A673 (cell line): Measurements from ENCODE around the gene TRMT61A. TPM values are rescaled to one million over a fixed set of nuclear protein-coding genes. Genes with fewer than 3 reads are reported as not detected.
"Not testable (repeated sequence)": the region's sequence is repeated elsewhere in the genome, so short reads cannot be mapped to it uniquely, and the experiment has no call there.

ENCODE experiments used
- BruUV-seq: library from RNA; stranded (reverse); fragments of 400-500 nt; replicated peaks from 2 replicates; lab custom pipeline; 2021; lab: Mats Ljungman, UMichigan
- CTCF ChIA-PET: fragments of 300-600 bp; sonication (Branson Sonifier 250); formaldehyde crosslinking; loops from one replicate; lab custom pipeline; 2022; ENCODE audit warnings: antibody characterized with exemption; lab: Charles Lee
- POLR2A ChIA-PET: fragments of 300-600 bp; sonication (Branson Sonifier 250); formaldehyde crosslinking; loops from one replicate; lab custom pipeline; 2022; ENCODE audit warnings: antibody characterized with exemption; ENCODE audit not compliant: low non-redundant PET; lab: Charles Lee
- DNase-seq: peaks from one replicate; pipeline ENCODE4 v3.0.0-alpha.2; 2015; ENCODE audit warnings: low spot score
- H3K27ac ChIP-seq: fragments of 200-600 bp; sonication (generic); 2 replicates; pipeline ENCODE4 v1.5.1; 2016; ENCODE audit warnings: mixed run types, low read depth, mild to moderate bottlenecking, mixed read lengths, antibody characterized with exemption, low read length; ENCODE audit not compliant: poor library complexity, severe bottlenecking
- H3K27me3 ChIP-seq: fragments of 200-600 bp; sonication (generic); replicated peaks from 2 replicates; pipeline ENCODE4 v1.6.1; 2017; ENCODE audit warnings: mixed run types, low read depth, mild to moderate bottlenecking, mixed read lengths, antibody characterized with exemption, low read length; ENCODE audit not compliant: insufficient read depth, poor library complexity
- H3K36me3 ChIP-seq: fragments of 200-600 bp; sonication (generic); 2 replicates; pipeline ENCODE4 v1.6.1; 2016; ENCODE audit warnings: mixed run types, mild to moderate bottlenecking, mixed read lengths, antibody characterized with exemption, low read length; ENCODE audit not compliant: insufficient read depth, poor library complexity, severe bottlenecking
- H3K4me1 ChIP-seq: fragments of 200-600 bp; sonication (generic); 2 replicates; pipeline ENCODE4 v1.6.1; 2017; ENCODE audit warnings: mixed run types, mild to moderate bottlenecking, mixed read lengths, antibody characterized with exemption, low read length; ENCODE audit not compliant: insufficient read depth, poor library complexity, severe bottlenecking
- H3K4me3 ChIP-seq: fragments of 200-600 bp; sonication (generic); 2 replicates; pipeline ENCODE4 v1.5.1; 2016; ENCODE audit warnings: low read depth, mixed run types, mild to moderate bottlenecking, mixed read lengths, low read length; ENCODE audit not compliant: poor library complexity, severe bottlenecking
- H3K9me3 ChIP-seq: fragments of 200-600 bp; sonication (generic); 2 replicates; pipeline ENCODE4 v1.6.1; 2016; ENCODE audit warnings: mixed run types, low read depth, mild to moderate bottlenecking, mixed read lengths, antibody characterized with exemption, low read length; ENCODE audit not compliant: poor library complexity, severe bottlenecking
- EZH2 ChIP-seq: fragments of 200-600 bp; sonication (generic); IDR thresholded peaks from 2 replicates; pipeline ENCODE4 v1.6.1; 2017; ENCODE audit warnings: borderline replicate concordance, low read depth, mild to moderate bottlenecking, mixed read lengths, antibody characterized with exemption, low read length; ENCODE audit not compliant: poor library complexity, severe bottlenecking
- intact Hi-C: fragments of 100-400 bp; cut with micrococcal nuclease; formaldehyde crosslinking; loops from one replicate; pipeline ENCODE4 v1.10.0; 2022; ENCODE audit not compliant: unreplicated experiment
- total RNA-seq: library from RNA; stranded (reverse); gene quantifications from 2 replicates; pipeline ENCODE4 v1.2.3, GENCODE V29; 2021
- TF ChIP-seq, protein P1 (sequence below): fragments of 300-800, 200-600 bp; sonication (generic); conservative IDR thresholded peaks from 2 replicates; pipeline ENCODE4 v1.5.1; 2017; ENCODE audit warnings: low read depth, mild to moderate bottlenecking, antibody characterized with exemption, low read length, moderate library complexity, mixed read lengths

The TRMT61A gene
- total RNA-seq, 1 experiment from 2014 or later, result 23.6 TPM

GRCh38 chr14:103508521-103509329, 20.3 kb upstream of the TRMT61A start:
- no peaks in the 10 kb centered on the region for H3K9me3 ChIP-seq
- DNase-seq, result no peak
- no TSS peak for BruUV-seq
- peaks cover 12% of the 10 kb centered on the region for H3K4me1 ChIP-seq
- POLR2A ChIA-PET, result interaction anchor here (0.7 kb wide), 1 partner anchor 80 kb away, joined by 3 read pairs; no protein-coding TSS in a partner anchor
- no peak for TF ChIP-seq EZH2
- TF ChIP-seq, protein P1, sequence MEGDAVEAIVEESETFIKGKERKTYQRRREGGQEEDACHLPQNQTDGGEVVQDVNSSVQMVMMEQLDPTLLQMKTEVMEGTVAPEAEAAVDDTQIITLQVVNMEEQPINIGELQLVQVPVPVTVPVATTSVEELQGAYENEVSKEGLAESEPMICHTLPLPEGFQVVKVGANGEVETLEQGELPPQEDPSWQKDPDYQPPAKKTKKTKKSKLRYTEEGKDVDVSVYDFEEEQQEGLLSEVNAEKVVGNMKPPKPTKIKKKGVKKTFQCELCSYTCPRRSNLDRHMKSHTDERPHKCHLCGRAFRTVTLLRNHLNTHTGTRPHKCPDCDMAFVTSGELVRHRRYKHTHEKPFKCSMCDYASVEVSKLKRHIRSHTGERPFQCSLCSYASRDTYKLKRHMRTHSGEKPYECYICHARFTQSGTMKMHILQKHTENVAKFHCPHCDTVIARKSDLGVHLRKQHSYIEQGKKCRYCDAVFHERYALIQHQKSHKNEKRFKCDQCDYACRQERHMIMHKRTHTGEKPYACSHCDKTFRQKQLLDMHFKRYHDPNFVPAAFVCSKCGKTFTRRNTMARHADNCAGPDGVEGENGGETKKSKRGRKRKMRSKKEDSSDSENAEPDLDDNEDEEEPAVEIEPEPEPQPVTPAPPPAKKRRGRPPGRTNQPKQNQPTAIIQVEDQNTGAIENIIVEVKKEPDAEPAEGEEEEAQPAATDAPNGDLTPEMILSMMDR, result no peak
- no peak overlapping the region for H3K4me3 ChIP-seq
- no peak overlapping the region for H3K27ac ChIP-seq
- intact Hi-C loops, result no loop called here
- CTCF ChIA-PET, result interaction anchor here (1.0 kb wide), 1 partner anchor 8 kb away, joined by 4 read pairs; no protein-coding TSS in a partner anchor
- peaks cover 9% of the 10 kb centered on the region for H3K36me3 ChIP-seq
- H3K27me3 ChIP-seq, result no peaks in the 10 kb centered on the region

GRCh38 chr14:103509864-103510723, 18.9 kb upstream of the TRMT61A start:
- ChIA-PET CTCF (no interaction called here), POLR2A (no interaction called here)
- no peaks in the 10 kb centered on the region for H3K27me3 ChIP-seq
- no peaks in the 10 kb centered on the region for H3K9me3 ChIP-seq
- BruUV-seq, result no TSS peak
- no peak for TF ChIP-seq EZH2
- TF ChIP-seq, protein P1, result no peak
- peaks cover 12% of the 10 kb centered on the region for H3K4me1 ChIP-seq
- no peak overlapping the region for H3K27ac ChIP-seq
- no peaks in the 10 kb centered on the region for H3K36me3 ChIP-seq
- DNase-seq, result no peak
- intact Hi-C loops, result no loop called here
- no peak overlapping the region for H3K4me3 ChIP-seq

DNA sequence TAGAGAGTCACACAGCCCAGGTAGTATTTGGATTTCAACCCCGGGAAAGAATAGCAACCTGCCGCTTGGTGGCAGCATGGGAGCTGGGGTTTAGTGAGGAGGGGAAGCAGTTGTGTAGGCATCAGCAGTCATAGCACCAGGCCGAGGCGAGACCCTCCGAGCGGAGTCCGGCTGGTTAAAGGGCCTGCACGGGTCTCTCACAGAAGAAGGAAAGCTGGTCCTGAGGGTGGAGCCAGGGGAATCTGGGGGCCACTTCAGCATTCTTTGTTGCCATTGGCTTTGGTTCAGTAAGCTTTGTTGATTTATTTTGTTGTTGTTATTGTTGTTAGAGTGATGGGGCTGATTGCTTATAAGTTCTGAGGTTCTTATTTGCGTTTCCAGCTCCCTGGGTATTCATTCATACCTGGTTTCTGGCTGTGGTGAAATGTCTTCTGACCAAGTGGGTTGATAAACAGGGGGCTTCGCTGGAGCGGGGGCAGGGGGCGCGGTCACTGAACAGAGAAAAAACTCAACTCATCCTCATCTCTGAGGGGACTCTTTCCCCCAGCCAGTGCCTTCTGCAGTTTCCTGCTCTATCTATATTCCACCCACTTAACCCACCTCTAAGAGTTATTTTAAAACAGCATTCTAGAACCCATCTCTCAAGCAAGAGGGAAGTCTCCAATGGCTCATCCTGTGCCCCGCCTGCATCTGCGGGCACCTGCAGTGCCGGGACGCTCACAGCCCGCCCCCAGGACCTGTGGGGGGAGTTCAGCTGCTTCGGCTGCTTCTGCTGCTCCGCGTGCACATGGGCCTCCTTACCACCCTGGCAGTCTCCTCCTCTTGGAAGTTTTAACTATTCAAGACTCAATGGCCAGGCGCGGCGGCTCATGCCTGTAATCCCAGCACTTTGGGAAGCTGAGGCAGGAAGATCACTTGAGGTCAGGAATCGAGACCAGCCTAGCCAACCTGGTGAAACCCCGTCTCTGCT, 18.0 kb upstream of the TRMT61A start:
- no TSS peak for BruUV-seq
- Histone ChIP-seq H3K4me3 (no peak overlapping the region), H3K4me1 (peaks cover 12% of the 10 kb centered on the region), H3K27ac (no peak overlapping the region), H3K9me3 (no peaks in the 10 kb centered on the region), H3K27me3 (no peaks in the 10 kb centered on the region), H3K36me3 (no peaks in the 10 kb centered on the region)
- DNase-seq, result no peak
- intact Hi-C loops, result no loop called here
- ChIA-PET POLR2A (no interaction called here), CTCF (no interaction called here)
- TF ChIP-seq, protein P1, result no peak
- no peak for TF ChIP-seq EZH2

DNA sequence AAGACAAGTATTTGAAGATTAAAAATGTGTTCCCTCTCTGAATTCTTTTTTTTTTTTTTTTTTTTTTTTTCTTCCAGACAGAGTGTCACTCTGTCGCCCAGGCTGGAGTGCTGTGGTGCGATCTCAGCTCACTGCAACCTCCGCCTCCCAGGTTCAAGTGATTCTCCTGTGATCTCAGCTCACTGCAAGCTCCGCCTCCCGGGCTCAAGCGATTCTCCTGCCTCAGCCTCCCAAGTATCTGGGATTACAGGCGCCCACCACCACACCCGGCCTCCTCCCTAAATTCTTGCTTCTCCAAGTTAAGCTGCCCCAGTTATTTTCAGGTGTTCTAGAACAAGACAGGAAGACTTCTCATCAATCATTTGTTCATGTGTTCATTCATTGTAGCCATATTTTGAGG, 16.8 kb upstream of the TRMT61A start:
- BruUV-seq, intact Hi-C loops, POLR2A ChIA-PET, H3K4me3 ChIP-seq, DNase-seq, H3K36me3 ChIP-seq, H3K27me3 ChIP-seq, CTCF ChIA-PET, H3K9me3 ChIP-seq: not testable (repeated sequence)
- Histone ChIP-seq H3K4me1 (peaks cover 12% of the 10 kb centered on the region), H3K27ac (peak overlapping the region; percentile 51)
